IPS DF 6.9 (cell line): ENCODE results near the gene CARMIL1.

Experiments
- DNase-seq: peaks from one replicate; pipeline ENCODE4 v3.0.0-alpha.2; 2013; ENCODE audit warnings: low read depth, low spot score
- H3K27ac ChIP-seq: one replicate; pipeline ENCODE4 v1.5.1; 2013; ENCODE audit warnings: low read length, control low read depth
- H3K27me3 ChIP-seq: 2 replicates; pipeline ENCODE4 v1.6.1; 2013; ENCODE audit warnings: mild to moderate bottlenecking, low read length; ENCODE audit not compliant: control insufficient read depth, insufficient read depth
- H3K36me3 ChIP-seq: 2 replicates; pipeline ENCODE4 v1.6.1; 2013; ENCODE audit warnings: low read length; ENCODE audit not compliant: control insufficient read depth, insufficient read depth
- H3K4me1 ChIP-seq: 2 replicates; pipeline ENCODE4 v1.6.1; 2013; ENCODE audit warnings: low read length; ENCODE audit not compliant: control insufficient read depth, insufficient read depth
- H3K4me3 ChIP-seq: 2 replicates; pipeline ENCODE4 v1.5.1; 2013; ENCODE audit warnings: mild to moderate bottlenecking, low read length
- H3K9me3 ChIP-seq: 2 replicates; pipeline ENCODE4 v1.6.1; 2013; ENCODE audit warnings: low read length, inconsistent platforms; ENCODE audit not compliant: control insufficient read depth, insufficient read depth
- WGBS: extraction: QIAGEN DNeasy Blood & Tissue Kit; methylation state at CpG from one replicate; pipeline ENCODE4 v1.1.7; 2013; ENCODE audit warnings: mixed read lengths, missing lambda C conversion rate; ENCODE audit not compliant: insufficient read length, insufficient coverage; 5-methylcytosine and 5-hydroxymethylcytosine counted together

CARMIL1 gene

DNA sequence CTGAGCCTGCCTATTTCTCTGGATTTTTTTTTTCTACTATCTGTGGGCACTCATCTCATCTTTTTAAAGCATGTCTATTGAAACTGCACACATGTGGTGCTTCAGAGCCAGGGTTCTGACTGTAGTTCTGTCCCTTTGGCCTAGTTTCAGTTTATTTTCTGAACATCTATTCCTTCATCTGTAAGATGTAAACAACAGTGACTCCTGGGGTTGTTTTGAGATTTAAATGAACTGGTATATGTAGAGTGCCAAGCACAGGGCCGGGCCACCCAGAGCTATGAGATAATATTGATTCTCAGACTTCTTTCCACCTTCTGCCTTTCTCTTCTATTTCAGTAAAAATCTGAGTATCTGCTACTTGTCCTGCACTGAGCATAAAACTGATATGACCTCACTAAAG, 185.1 kb downstream of the CARMIL1 start:
- Histone ChIP-seq H3K27me3 (no peaks in the 10 kb centered on the region), H3K27ac (no peak overlapping the region), H3K4me3 (no peak overlapping the region), H3K4me1 (peaks cover 1% of the 10 kb centered on the region; the same call in 1 of the 2 replicates), H3K36me3 (no peaks in the 10 kb centered on the region), H3K9me3 (no peaks in the 10 kb centered on the region)
- DNase-seq: no peak
- no CpG with 5 or more reads among the region's 1 CpG for WGBS

GRCh38 chr6:25465941-25466340, 186.8 kb downstream of the CARMIL1 start:
- Histone ChIP-seq H3K27me3 (no peaks in the 10 kb centered on the region), H3K4me1 (peaks cover 1% of the 10 kb centered on the region; the same call in 1 of the 2 replicates), H3K9me3 (no peaks in the 10 kb centered on the region), H3K27ac (no peak overlapping the region), H3K4me3 (no peak overlapping the region), H3K36me3 (no peaks in the 10 kb centered on the region)
- WGBS: no CpG with 5 or more reads among the region's 2 CpGs
- DNase-seq: no peak

DNA sequence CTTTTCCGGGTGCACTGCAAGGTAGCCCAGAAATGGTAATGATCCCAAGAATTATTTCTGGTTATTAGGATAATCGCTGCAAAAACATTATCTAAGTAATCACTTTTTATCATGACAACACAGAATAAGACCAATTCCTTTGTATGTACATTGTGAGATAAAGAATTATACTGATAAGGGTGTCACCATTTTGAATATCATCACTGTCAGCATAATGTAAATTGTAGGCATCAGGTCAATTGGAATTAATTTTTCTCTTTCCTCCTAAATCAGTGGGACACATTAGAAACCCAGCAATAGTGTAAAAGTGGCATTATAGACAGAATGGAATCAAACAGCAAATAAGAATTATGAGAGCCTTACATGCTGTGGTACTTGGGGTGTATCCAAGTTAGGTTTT, 189.7 kb downstream of the CARMIL1 start:
- Histone ChIP-seq H3K4me1 (peaks cover 1% of the 10 kb centered on the region; the same call in 1 of the 2 replicates), H3K36me3 (peaks cover 2% of the 10 kb centered on the region; the same call in 1 of the 2 replicates), H3K27me3 (no peaks in the 10 kb centered on the region), H3K27ac (no peak overlapping the region), H3K9me3 (no peaks in the 10 kb centered on the region), H3K4me3 (no peak overlapping the region)
- no CpG with 5 or more reads among the region's 2 CpGs for WGBS
- DNase-seq: no peak

- Histone ChIP-seq H3K4me1 (no peaks in the 10 kb centered on the region), H3K4me3 (no peak overlapping the region), H3K36me3 (peaks cover 2% of the 10 kb centered on the region; the same call in 1 of the 2 replicates), H3K27me3 (no peaks in the 10 kb centered on the region), H3K27ac (no peak overlapping the region), H3K9me3 (no peaks in the 10 kb centered on the region)
- DNase-seq: no peak
Measured at GRCh38 chr6:25469797-25470388, 190.7 kb downstream of the CARMIL1 start.

GRCh38 chr6:25472306-25472705, 193.1 kb downstream of the CARMIL1 start:
- no CpG with 5 or more reads among the region's 3 CpGs for WGBS
- DNase-seq: no peak
- no peak overlapping the region for H3K27ac ChIP-seq
- H3K9me3 ChIP-seq: no peaks in the 10 kb centered on the region
- H3K4me3 ChIP-seq: no peak overlapping the region
- no peaks in the 10 kb centered on the region for H3K4me1 ChIP-seq
- H3K36me3 ChIP-seq: peaks cover 2% of the 10 kb centered on the region; the same call in 1 of the 2 replicates
- H3K27me3 ChIP-seq: no peaks in the 10 kb centered on the region

- peaks cover 2% of the 10 kb centered on the region; the same call in 1 of the 2 replicates for H3K36me3 ChIP-seq
- no peak for DNase-seq
- no peak overlapping the region for H3K4me3 ChIP-seq
- no peaks in the 10 kb centered on the region for H3K4me1 ChIP-seq
- no CpG with 5 or more reads among the region's 3 CpGs for WGBS
- no peak overlapping the region for H3K27ac ChIP-seq
- no peaks in the 10 kb centered on the region for H3K9me3 ChIP-seq
- H3K27me3 ChIP-seq: no peaks in the 10 kb centered on the region
Measured at GRCh38 chr6:25472906-25473305, 193.7 kb downstream of the CARMIL1 start.

GRCh38 chr6:25473447-25473846, 194.3 kb downstream of the CARMIL1 start:
- Histone ChIP-seq H3K27me3 (no peaks in the 10 kb centered on the region), H3K4me3 (no peak overlapping the region), H3K4me1 (no peaks in the 10 kb centered on the region), H3K27ac (no peak overlapping the region), H3K9me3 (no peaks in the 10 kb centered on the region), H3K36me3 (peaks cover 2% of the 10 kb centered on the region; the same call in 1 of the 2 replicates)
- DNase-seq: no peak
- WGBS: no CpG with 5 or more reads among the region's 3 CpGs

DNA sequence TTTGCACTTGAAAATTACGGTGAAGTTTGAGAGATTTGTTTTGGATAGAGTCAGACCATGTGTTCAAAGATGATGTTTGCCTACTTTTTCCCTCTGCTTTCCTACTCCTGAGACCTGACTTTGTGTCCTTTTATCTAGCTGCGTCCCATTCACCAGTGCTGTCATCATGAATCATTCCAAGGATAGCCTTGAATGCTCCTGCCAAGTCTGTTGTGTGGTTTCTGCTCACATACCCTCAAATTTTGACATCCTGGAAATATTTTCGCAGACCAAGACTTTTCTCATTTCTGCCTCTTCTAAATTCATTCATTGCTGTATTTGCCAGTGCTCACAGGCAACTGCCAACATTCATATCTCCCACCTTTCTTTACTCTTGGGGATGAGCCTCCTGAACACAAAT, 197.0 kb downstream of the CARMIL1 start:
- Histone ChIP-seq H3K4me1 (no peaks in the 10 kb centered on the region), H3K9me3 (no peaks in the 10 kb centered on the region), H3K27me3 (no peaks in the 10 kb centered on the region), H3K27ac (no peak overlapping the region), H3K36me3 (peaks cover 2% of the 10 kb centered on the region; the same call in 1 of the 2 replicates), H3K4me3 (no peak overlapping the region)
- DNase-seq: no peak
- 100% methylated on average over 1 of the region's 3 CpGs for WGBS

- Histone ChIP-seq H3K4me1 (no peaks in the 10 kb centered on the region), H3K27ac (no peak overlapping the region), H3K36me3 (peaks cover 2% of the 10 kb centered on the region; the same call in 1 of the 2 replicates), H3K9me3 (no peaks in the 10 kb centered on the region), H3K4me3 (no peak overlapping the region), H3K27me3 (no peaks in the 10 kb centered on the region)
- no CpG with 5 or more reads among the region's 4 CpGs for WGBS
- no peak for DNase-seq
Measured at GRCh38 chr6:25477006-25477590, 197.9 kb downstream of the CARMIL1 start.

DNA sequence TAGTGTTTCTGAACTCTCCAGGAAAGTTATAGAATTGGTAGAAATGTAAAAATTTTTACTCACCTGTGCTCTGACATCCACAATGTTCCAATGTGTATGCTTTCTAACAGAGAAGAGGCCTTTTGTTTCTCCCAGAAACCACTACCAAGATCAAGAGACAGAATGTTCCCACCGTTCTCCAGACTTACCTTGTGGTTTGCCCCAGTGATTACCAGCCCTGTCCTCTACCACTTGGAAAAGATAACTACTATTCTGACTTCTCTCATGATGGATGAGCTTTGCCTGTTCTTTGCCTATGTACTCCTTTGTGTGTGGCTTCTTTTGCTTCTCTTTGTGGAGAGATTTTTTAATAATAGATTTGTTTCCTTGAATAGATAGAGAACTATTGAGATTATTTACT, 199.8 kb downstream of the CARMIL1 start:
- no peak for DNase-seq
- Histone ChIP-seq H3K36me3 (no peaks in the 10 kb centered on the region), H3K27me3 (no peaks in the 10 kb centered on the region), H3K4me3 (no peak overlapping the region), H3K4me1 (no peaks in the 10 kb centered on the region), H3K9me3 (no peaks in the 10 kb centered on the region), H3K27ac (no peak overlapping the region)
- no CpG with 5 or more reads among the region's 1 CpG for WGBS

GRCh38 chr6:25481267-25481666, 202.1 kb downstream of the CARMIL1 start:
- Histone ChIP-seq H3K27ac (no peak overlapping the region), H3K4me3 (no peak overlapping the region), H3K27me3 (no peaks in the 10 kb centered on the region), H3K36me3 (no peaks in the 10 kb centered on the region), H3K4me1 (no peaks in the 10 kb centered on the region), H3K9me3 (no peaks in the 10 kb centered on the region)
- DNase-seq: no peak
- WGBS: no CpG with 5 or more reads among the region's 1 CpG
